Measurements from ENCODE around the gene TIMM17B.

GRCh38 chrX:48904626-48905025, 7.1 kb upstream of the TIMM17B start:
- TF ChIP-seq, protein P1, sequence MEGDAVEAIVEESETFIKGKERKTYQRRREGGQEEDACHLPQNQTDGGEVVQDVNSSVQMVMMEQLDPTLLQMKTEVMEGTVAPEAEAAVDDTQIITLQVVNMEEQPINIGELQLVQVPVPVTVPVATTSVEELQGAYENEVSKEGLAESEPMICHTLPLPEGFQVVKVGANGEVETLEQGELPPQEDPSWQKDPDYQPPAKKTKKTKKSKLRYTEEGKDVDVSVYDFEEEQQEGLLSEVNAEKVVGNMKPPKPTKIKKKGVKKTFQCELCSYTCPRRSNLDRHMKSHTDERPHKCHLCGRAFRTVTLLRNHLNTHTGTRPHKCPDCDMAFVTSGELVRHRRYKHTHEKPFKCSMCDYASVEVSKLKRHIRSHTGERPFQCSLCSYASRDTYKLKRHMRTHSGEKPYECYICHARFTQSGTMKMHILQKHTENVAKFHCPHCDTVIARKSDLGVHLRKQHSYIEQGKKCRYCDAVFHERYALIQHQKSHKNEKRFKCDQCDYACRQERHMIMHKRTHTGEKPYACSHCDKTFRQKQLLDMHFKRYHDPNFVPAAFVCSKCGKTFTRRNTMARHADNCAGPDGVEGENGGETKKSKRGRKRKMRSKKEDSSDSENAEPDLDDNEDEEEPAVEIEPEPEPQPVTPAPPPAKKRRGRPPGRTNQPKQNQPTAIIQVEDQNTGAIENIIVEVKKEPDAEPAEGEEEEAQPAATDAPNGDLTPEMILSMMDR (IDR thresholded peaks at IDR 0.05): no peak
- TF ChIP-seq EZH2phosphoT487 (IDR thresholded peaks at IDR 0.05) (no peak), EZH2 (IDR thresholded peaks at IDR 0.05) (no peak)
